IPS DF 4.7 (cell line): ENCODE data around the gene NXT1.

ENCODE experiments used
- DNase-seq: peaks from one replicate; pipeline ENCODE4 v3.0.0-alpha.2; 2013; ENCODE audit warnings: low spot score; ENCODE audit errors: extremely low read depth

NXT1 gene

DNA sequence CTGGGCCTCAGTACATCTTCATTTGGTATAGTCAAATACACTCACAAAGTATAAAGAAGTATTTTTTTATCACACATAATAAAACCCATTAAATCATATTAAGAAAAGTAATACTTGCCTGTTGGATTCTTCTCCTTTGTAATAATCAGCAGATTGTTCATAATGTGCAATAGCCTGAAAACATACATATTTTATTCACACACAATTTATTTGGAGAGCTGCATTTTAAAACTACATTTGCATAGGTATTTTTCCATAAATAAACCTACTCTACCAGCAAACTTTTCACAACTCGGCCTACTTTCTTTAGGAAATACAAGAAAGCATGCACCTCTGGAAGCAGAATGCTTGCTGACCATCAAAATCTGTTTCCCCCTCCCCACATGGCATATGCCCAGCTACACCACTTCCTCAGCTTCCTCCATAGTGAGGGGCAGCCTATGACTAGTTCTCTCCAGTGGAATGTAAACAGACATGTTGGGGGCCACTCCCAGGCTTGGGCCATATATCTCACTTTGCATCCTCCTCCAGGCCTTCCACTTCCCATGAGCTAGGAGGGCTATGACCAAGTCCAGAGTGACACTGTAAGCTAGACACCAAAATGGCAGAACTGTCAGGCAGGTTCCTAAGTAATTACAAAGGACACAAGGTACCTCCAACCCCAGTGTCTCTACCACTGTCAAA lies 39.6 kb downstream of the NXT1 start:
- no peak for DNase-seq

DNA sequence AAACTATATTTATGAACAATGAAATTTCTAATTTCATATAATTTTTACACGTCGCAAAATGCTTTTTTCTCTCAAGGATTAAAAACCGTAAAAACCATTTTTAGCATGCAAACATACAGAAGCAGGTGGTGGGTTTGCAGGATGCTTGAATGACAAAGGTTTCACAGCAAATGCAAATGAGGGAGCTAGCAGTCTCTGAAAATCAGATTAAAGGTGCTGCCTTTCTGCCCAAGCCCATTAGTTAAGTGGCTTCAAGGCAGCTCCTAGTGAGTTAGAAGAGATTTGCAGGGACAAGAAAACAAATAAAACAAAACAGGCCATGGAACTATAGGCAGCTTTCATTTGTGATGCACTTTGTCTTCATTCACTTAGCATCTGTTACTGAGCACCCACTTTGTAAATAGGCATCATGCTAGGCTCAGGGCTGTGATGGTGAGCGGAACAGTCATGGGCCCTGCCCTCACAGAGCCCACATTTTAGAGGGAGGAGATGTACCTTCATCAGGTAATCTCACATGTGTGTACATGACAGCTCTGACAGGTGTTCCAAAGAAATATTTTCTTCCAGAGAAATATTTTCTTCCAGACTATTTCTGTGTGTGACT lies 41.2 kb downstream of the NXT1 start:
- DNase-seq, result no peak

DNA sequence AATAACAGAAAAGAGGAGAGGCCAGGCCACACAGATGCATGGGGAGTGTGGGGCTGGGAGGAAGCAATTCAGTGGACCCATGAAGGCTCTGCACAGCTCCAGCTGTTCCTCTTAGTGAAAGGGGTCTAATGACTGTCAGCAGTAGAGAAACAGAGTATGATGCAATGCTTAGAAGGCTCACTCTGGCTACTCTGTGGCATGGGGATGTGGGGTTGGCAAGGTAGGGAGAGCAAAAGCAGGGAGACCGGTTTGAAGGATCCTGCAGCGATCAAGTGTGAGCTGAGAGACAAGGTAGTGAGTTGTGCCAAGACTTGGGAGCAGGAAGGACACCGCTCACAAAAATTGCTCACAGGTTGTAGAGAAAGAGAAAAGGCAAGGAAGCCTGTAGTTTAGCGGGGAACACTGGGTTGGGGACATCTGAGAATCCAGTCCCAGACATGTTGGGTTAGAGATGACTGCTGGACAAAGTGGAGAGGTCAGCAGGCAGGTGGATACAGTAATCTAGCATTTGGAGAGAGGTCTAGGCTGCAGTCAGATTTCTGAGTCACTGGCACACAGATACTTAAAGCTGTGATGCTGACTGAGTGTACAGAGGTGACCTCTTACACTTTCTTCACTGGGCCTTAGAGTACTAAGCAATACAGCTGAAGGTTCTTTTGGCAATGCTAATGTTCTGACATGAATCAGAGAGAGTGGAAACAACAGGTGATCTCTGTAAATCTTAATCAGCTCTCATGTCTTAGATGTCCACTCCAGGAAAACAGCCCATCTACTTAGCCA lies 43.6 kb downstream of the NXT1 start:
- no peak for DNase-seq

DNA sequence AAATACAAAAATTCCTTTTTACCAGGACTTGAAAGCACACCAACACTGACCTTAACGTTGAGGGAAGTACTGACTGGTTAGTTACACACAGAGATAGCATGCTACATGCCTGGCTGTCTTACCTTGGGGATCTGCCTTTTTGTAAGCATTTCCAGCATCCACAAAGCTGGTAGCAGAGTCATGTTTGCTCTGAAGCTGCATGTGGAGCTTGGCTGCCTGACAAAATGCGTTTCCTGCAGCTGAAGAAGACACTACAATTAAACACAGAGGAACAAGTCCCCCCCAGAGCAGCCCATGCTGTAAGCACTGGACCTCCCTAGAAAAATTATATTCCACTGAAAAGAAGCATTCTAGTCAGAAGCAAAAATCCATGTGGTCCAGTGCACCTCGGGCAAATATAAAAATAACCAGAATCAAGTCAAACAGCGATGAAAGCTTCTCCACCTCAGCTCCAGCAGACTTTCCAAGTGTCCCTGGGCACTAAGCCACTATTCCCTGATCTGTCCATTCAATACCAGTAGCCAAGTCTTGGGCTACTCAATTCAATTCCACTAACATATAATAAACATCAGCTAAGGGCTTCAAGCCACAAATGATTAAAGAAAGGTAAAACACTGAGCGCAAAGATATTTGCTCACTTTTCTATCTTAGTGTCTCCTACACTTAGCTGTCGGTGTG lies 46.5 kb downstream of the NXT1 start:
- DNase-seq, result no peak

DNA sequence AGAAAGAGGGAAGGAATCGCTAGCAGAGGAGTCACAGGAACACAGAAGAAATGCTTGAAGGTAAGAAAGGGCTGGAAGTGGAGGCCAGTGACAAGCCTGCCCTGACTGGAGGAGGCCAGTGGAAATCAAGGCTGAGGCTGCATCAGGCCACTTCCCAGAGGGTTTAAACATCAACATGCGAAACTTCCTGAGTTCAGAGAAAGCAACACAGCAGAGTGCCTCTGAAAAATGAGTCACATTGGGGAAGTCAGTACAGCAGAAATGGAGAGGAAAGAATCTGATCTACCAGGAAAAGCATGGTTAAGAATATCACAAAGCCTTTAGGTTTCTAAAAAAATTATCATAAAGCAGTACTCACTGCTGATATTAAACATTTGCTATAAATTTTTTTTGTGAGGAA lies 47.4 kb downstream of the NXT1 start:
- no peak for DNase-seq

DNA sequence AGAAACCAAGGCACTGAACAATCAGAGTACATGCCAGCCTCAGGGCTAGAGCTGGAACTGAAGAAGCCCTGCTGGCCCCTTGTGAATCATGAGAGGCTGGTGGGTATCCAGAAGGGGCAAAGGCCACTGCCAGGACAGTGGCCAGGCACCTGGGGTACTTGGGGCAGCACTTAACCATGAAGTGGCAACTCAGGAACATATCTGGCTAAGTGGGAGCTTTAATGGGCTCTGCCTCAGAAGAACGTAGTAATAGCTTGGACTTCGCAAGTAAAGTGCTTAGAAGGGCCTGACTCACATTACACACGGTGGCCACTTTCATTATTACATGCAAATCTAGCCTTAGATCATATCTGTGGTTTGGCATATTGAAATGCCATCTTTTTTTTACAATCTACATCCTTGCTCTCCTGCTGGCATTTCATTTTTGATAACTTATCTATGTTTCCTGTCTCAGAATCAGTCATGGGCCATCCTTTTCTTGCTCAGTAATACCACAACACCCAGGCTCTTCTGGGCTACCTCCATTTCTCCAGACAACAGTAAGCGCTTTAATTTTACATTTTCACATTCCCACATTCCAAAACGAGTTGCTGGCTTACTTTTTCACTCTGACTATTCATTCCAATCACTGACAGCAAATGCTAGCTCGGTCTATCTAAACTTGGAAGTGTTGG lies 49.1 kb downstream of the NXT1 start:
- no peak for DNase-seq

DNA sequence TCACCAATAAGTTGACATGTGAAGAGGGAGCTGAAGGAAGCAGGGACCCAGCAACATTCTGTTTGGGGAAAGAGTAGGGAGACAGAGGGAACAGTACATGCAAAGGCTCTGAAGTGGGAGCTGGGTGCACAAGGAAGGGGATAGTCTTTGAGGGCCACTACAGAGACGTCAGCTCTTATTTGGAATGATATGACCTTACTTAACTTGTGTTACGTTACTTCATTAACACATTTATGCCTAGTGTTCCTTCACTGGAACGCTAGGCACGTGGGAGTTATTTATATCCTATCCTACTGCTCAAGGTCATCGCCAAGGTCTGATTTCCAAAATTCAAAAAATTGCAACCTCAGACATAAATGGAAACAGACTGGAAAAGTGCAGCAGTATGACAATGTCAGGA lies 50.5 kb downstream of the NXT1 start:
- no peak for DNase-seq

DNA sequence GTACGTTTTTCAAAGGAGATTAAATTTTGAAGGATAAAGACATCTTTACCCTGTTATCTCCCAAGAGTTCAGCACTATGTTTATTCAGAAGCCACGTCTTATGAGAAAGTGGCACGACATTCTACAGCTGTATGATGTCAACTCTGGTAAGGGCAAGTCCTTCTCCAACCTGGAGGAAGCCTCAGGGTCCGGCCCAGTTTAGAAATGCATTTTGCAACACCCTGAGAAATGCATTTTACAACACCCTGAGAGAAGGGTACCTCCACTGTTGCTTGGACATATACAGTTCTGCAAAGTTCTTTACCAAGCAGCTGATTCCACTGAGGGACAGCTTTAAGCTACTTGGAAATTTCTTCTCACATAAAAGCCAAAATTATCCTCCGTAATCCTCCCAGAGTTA lies 53.2 kb downstream of the NXT1 start:
- no peak for DNase-seq

DNA sequence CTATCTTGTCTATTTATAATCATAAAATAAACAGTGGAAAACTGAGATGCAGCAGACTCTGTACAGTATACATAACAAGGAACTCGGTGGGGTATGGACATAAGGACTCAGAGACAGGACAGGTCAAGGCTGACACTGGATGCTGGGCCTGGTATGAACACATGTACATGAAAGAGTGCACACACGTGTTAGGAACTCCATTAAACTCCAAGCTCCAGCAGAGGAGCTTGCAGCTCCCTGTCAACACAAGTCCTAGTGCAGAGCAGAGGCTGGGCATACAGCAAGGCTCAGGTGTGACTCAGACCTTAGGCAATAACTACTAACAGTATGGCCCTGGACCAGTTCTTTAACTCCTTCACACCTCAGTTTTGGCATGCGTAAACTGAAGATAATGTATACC lies 53.6 kb downstream of the NXT1 start:
- no peak for DNase-seq
